Measurements from ENCODE around the gene TSSC4.
"Not testable (repeated sequence)": the region's sequence is repeated elsewhere in the genome, so short reads cannot be mapped to it uniquely, and the experiment has no call there.

TSSC4 gene

GRCh38 chr11:2400069-2400761 is at the start of gene TSSC4:
TSSC4 (plus strand) TSS chr11:2400750; CDS start chr11:2402634, 1,884 bp downstream.
- peak; percentile 99 to 100 for DNase-seq (ENCODE audit: low read depth in 1 of 2, low spot score in 1 of 2)

GRCh38 chr11:2351701-2352100 is 48.8 kb upstream of the TSSC4 start:
- DNase-seq (ENCODE audit: low read depth in 1 of 2, low spot score in 1 of 2), result no peak

GRCh38 chr11:2352420-2352819 is 48.1 kb upstream of the TSSC4 start:
- no peak for DNase-seq (ENCODE audit: low read depth in 1 of 2, low spot score in 1 of 2)

GRCh38 chr11:2355000-2355644 is 45.4 kb upstream of the TSSC4 start:
- no peak for DNase-seq (ENCODE audit: low read depth in 1 of 2, low spot score in 1 of 2)

GRCh38 chr11:2357246-2357645 is 43.3 kb upstream of the TSSC4 start:
- DNase-seq (ENCODE audit: low read depth in 1 of 2, low spot score in 1 of 2), result no peak

GRCh38 chr11:2357651-2358050 is 42.9 kb upstream of the TSSC4 start:
- not testable (repeated sequence) for DNase-seq (ENCODE audit: low read depth in 1 of 2, low spot score in 1 of 2)

- no peak for DNase-seq (ENCODE audit: low read depth in 1 of 2, low spot score in 1 of 2)
These were observed 41.7 kb upstream of the TSSC4 start for GRCh38 chr11:2358754-2359442.

GRCh38 chr11:2359557-2359956 is 41.0 kb upstream of the TSSC4 start:
- DNase-seq (ENCODE audit: low read depth in 1 of 2, low spot score in 1 of 2), result no peak

GRCh38 chr11:2360081-2360642 is 40.4 kb upstream of the TSSC4 start:
- DNase-seq (ENCODE audit: low read depth in 1 of 2, low spot score in 1 of 2), result no peak

- DNase-seq (ENCODE audit: low read depth in 1 of 2, low spot score in 1 of 2), result no peak
These were observed 39.0 kb upstream of the TSSC4 start for GRCh38 chr11:2361565-2361964.

GRCh38 chr11:2362414-2362813 is 38.1 kb upstream of the TSSC4 start:
- no peak for DNase-seq (ENCODE audit: low read depth in 1 of 2, low spot score in 1 of 2)

- no peak for DNase-seq (ENCODE audit: low read depth in 1 of 2, low spot score in 1 of 2)
These were observed 37.4 kb upstream of the TSSC4 start for GRCh38 chr11:2363130-2363529.

GRCh38 chr11:2363577-2364370 is 36.8 kb upstream of the TSSC4 start:
- DNase-seq (ENCODE audit: low read depth in 1 of 2, low spot score in 1 of 2), result no peak

GRCh38 chr11:2364386-2364785 is 36.2 kb upstream of the TSSC4 start:
- DNase-seq (ENCODE audit: low read depth in 1 of 2, low spot score in 1 of 2), result not testable (repeated sequence)

- no peak for DNase-seq (ENCODE audit: low read depth in 1 of 2, low spot score in 1 of 2)
These were observed 34.9 kb upstream of the TSSC4 start for GRCh38 chr11:2365571-2366210.

GRCh38 chr11:2366276-2366675 is 34.3 kb upstream of the TSSC4 start:
- no peak for DNase-seq (ENCODE audit: low read depth in 1 of 2, low spot score in 1 of 2)

GRCh38 chr11:2366733-2367132 is 33.8 kb upstream of the TSSC4 start:
- DNase-seq (ENCODE audit: low read depth in 1 of 2, low spot score in 1 of 2), result no peak

- DNase-seq (ENCODE audit: low read depth in 1 of 2, low spot score in 1 of 2), result no peak
These were observed 33.0 kb upstream of the TSSC4 start for GRCh38 chr11:2367266-2368160.

- DNase-seq (ENCODE audit: low read depth in 1 of 2, low spot score in 1 of 2), result no peak
These were observed 32.2 kb upstream of the TSSC4 start for GRCh38 chr11:2368178-2368850.

All from activated CD4-positive, alpha-beta T cell treated with anti-CD3 and anti-CD28 coated beads, Interleukin-2, amount 50 U/mL, for 24 hours (primary cell).